Esophagus muscularis mucosa (tissue), 4 donors: ENCODE data around the gene CXCL16. TPM values are rescaled to one million over a fixed set of nuclear protein-coding genes. Genes with fewer than 3 reads are reported as not detected.

Experiments
- DNase-seq: peaks from one replicate; pipeline ENCODE4 v3.0.0-alpha.2; 2017; ENCODE audit errors: extremely low spot score
- H3K27ac ChIP-seq, 4 donors: fragments of 200-600 bp; sonication (generic); replicated peaks in 1 of 4; 1 replicate in 3 of 4; 2 replicates in 1 of 4; pipeline ENCODE4 v1.5.1; 2016 to 2019; ENCODE audit warnings: mild to moderate bottlenecking in 1 of 4
- H3K27me3 ChIP-seq, 4 donors: fragments of 200-600 bp; sonication (generic); one replicate each; pipeline versions ENCODE4 v1.5.1 to v1.6.0; 2016 to 2019
- H3K36me3 ChIP-seq, 4 donors: fragments of 200-600 bp; sonication (generic); one replicate each; pipeline ENCODE4 v1.5.1; 2016 to 2019
- H3K4me1 ChIP-seq, 4 donors: fragments of 200-600 bp; sonication (generic); one replicate each; pipeline ENCODE4 v1.5.1; 2016 to 2019
- H3K4me3 ChIP-seq, 4 donors: fragments of 200-600 bp; sonication (generic); 1 replicate in 2 of 4; 2 replicates in 2 of 4; pipeline ENCODE4 v1.5.1; 2016 to 2019; ENCODE audit warnings: mild to moderate bottlenecking in 4 of 4, moderate library complexity in 1 of 4
- H3K9me3 ChIP-seq, 4 donors: fragments of 200-600 bp; sonication (generic); 1 replicate in 3 of 4; 2 replicates in 1 of 4; pipeline ENCODE4 v1.5.1; 2016 to 2019
- CTCF ChIP-seq, 3 experiments: fragments of 200-600 bp in 2 of 3; fragments of 450-650 bp in 1 of 3; sonication (generic) in 2 of 3; IDR thresholded peaks; one replicate each; pipeline ENCODE4 v1.5.1; 2017 to 2019; ENCODE audit warnings: antibody characterized with exemption in 3 of 3, mild to moderate bottlenecking in 2 of 3, moderate library complexity in 1 of 3
- EP300 ChIP-seq: sonication (generic); formaldehyde crosslinking; IDR thresholded peaks from one replicate; pipeline ENCODE4 v1.6.1; 2017; ENCODE audit warnings: antibody characterized with exemption
- POLR2A ChIP-seq: fragments of 450-650 bp; IDR thresholded peaks from one replicate; pipeline ENCODE4 v1.6.1; 2017; ENCODE audit warnings: antibody characterized with exemption, moderate library complexity, mild to moderate bottlenecking, low read depth
- POLR2AphosphoS5 ChIP-seq, 2 donors: sonication (generic); formaldehyde crosslinking; IDR thresholded peaks; one replicate each; pipeline ENCODE4 v1.6.1; 2017; ENCODE audit warnings: antibody characterized with exemption in 2 of 2
- WGBS: methylation state at CpG from one replicate; pipeline ENCODE4 v1.1.5; 2018; 5-methylcytosine and 5-hydroxymethylcytosine counted together
- intact Hi-C: fragments of 100-400 bp; cut with DNase I; formaldehyde crosslinking; loops from one replicate; pipeline ENCODE4 v1.15.1; 2023
- total RNA-seq, 4 donors: library from RNA; depleted of rRNA; stranded (reverse); fragments of >200 nt; gene quantifications; one replicate each; pipeline versions ENCODE4 v1.1.0 to v1.2.1, GENCODE V29; 2016

CXCL16 gene
- total RNA-seq, 4 donors from 2014 or later = 5.8 to 21.7 (median 9.4) TPM

DNA sequence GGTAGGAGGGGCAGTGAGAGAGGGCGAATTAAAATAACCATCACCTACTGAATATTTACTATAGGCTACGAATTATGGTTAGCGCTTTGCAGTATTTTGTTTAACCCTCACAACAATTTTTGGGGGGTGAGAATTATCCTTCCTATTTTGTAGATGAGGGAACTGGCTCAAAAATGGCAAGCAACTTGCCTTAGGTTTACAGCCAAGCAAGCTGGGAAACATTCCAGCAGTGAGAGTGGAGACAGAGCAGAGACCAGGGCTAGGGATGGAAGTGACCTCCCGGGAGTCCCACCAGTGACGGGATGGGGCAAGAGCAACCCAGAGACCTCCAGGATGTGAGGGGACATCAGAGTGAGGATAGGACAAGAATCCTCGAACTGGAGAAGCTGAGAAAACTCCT lies 46.8 kb upstream of the CXCL16 start:
- peak overlapping the region in 1 of 4 donors; percentile 16 for H3K27ac ChIP-seq
- no peaks in the 10 kb centered on the region for H3K9me3 ChIP-seq
- peak overlapping the region; percentile 31 to 50 (median 42) for H3K4me3 ChIP-seq
- no peak for DNase-seq
- 18% methylated on average over 6 of the region's 6 CpGs for WGBS
- peaks cover 0 to 43% (median 7%) of the 10 kb centered on the region in 4 donors for H3K27me3 ChIP-seq
- intact Hi-C loops = loop anchor here (2.0 kb wide), 1 partner anchor 102 kb away; no protein-coding TSS in a partner anchor
- no peaks in the 10 kb centered on the region for H3K36me3 ChIP-seq
- H3K4me1 ChIP-seq = peaks cover 36 to 50% (median 49%) of the 10 kb centered on the region in 4 donors
- TF ChIP-seq CTCF (IDR thresholded peaks at IDR 0.05) (no peak), POLR2AphosphoS5 (IDR thresholded peaks at IDR 0.05) (no peak), EP300 (no peak), POLR2A (no peak)

- intact Hi-C loops = loop anchor here (2.0 kb wide), 1 partner anchor 103 kb away; no protein-coding TSS in a partner anchor
- peak within 1 kb of the TSS; percentile 31 to 50 (median 42) for H3K4me3 ChIP-seq
- H3K36me3 ChIP-seq = no peaks in the 10 kb centered on the region
- no peaks in the 10 kb centered on the region for H3K9me3 ChIP-seq
- H3K27me3 ChIP-seq = peaks cover 0 to 47% (median 9%) of the 10 kb centered on the region in 4 donors
- peaks cover 36 to 50% (median 49%) of the 10 kb centered on the region in 4 donors for H3K4me1 ChIP-seq
- DNase-seq = no peak
- WGBS = 0% methylated on average over 4 of the region's 24 CpGs
- H3K27ac ChIP-seq = peak within 1 kb of the TSS in 1 of 4 donors; percentile 16
- TF ChIP-seq POLR2A (no peak), EP300 (no peak), CTCF (IDR thresholded peaks at IDR 0.05) (no peak), POLR2AphosphoS5 (IDR thresholded peaks at IDR 0.05) (no peak)
These were observed 46.4 kb upstream of the CXCL16 start, which contains the start of gene VMO1 for GRCh38 chr17:4786106-4786511. TSS of gene VMO1 (minus strand) at chr17:4786364. CDS start at chr17:4786352, 12 bp downstream.

DNA sequence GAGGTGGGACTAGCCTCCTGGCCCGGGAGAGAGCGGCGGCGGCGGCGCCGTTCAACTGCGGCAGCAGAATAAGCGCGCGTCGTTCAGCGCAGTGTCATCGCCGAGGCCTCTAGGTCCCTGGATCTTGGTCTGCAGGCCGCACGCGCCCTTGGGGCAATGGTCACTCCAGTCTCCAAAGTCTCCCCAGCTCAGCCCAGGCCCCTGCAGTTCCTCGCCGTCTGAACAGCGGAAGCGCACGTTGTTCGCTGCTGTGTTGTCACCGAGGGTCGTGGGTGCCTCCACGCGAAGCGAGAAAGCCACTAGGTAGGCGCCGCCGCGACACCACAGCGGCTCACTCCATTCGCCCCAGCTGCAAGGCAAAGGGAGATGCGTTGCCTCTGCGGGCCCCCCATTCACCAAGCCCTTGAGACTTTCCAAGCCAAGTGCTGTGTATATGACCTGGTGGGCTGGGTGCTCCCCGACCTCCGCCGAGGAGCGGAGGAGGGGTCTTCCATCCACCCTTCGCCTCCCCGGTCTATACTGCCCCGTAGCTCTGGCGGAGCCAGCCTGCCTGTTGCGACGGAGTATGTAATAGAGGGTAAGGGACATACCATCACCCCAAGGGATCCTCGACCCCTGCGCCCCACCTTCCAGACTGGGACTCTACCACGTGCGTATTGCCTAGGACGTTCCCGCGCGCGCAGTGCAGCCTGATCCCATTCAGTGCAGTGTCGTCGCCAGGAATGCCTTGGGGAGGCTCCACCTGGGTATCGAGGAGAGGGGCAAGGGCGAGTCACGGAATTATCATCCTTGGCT lies 45.8 kb upstream of the CXCL16 start:
- Histone ChIP-seq H3K4me3 (peak overlapping the region; percentile 31 to 50 (median 42)), H3K9me3 (no peaks in the 10 kb centered on the region), H3K4me1 (peaks cover 33 to 46% (median 45%) of the 10 kb centered on the region in 4 donors), H3K36me3 (no peaks in the 10 kb centered on the region), H3K27ac (no peak overlapping the region), H3K27me3 (peaks cover 0 to 53% (median 11%) of the 10 kb centered on the region in 4 donors)
- intact Hi-C loops = loop anchor here (2.0 kb wide), 1 partner anchor 103 kb away; no protein-coding TSS in a partner anchor
- TF ChIP-seq POLR2AphosphoS5 (IDR thresholded peaks at IDR 0.05) = no peak
- no peak for TF ChIP-seq CTCF (IDR thresholded peaks at IDR 0.05)
- TF ChIP-seq EP300 = no peak
- TF ChIP-seq POLR2A = no peak
- no peak for DNase-seq
- 12% methylated on average over 29 of the region's 61 CpGs for WGBS

DNA sequence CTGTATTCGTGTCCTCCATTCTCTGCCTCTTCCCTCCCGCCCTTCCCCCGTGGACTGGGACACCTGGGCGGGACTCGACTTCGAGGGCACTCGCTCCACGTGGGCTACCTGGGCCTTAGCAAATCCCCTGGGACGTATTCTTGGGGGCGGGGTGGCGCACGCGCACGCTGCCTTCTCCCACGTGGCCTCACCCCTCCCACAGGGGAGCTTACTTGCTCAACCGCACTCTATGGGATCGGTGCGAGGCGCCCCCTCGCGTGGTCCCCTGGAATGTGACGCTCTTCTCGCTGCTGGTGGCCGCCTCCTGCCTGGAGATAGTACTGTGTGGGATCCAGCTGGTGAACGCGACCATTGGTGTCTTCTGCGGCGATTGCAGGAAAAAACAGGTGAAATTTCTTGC lies 42.9 kb upstream of the CXCL16 start:
- no peaks in the 10 kb centered on the region for H3K36me3 ChIP-seq
- no peak overlapping the region for H3K4me3 ChIP-seq
- H3K9me3 ChIP-seq = no peaks in the 10 kb centered on the region
- WGBS = 42% methylated on average over 19 of the region's 28 CpGs
- intact Hi-C loops = no loop called here
- no peak for DNase-seq
- no peak for TF ChIP-seq POLR2A
- no peak for TF ChIP-seq POLR2AphosphoS5 (IDR thresholded peaks at IDR 0.05)
- TF ChIP-seq CTCF (IDR thresholded peaks at IDR 0.05) = no peak
- no peak for TF ChIP-seq EP300
- H3K27ac ChIP-seq = no peak overlapping the region
- peaks cover 0 to 79% (median 16%) of the 10 kb centered on the region in 4 donors for H3K27me3 ChIP-seq
- peaks cover 23 to 30% (median 29%) of the 10 kb centered on the region in 4 donors for H3K4me1 ChIP-seq
